Measurements from ENCODE around the gene GH1.

GH1 gene

DNA sequence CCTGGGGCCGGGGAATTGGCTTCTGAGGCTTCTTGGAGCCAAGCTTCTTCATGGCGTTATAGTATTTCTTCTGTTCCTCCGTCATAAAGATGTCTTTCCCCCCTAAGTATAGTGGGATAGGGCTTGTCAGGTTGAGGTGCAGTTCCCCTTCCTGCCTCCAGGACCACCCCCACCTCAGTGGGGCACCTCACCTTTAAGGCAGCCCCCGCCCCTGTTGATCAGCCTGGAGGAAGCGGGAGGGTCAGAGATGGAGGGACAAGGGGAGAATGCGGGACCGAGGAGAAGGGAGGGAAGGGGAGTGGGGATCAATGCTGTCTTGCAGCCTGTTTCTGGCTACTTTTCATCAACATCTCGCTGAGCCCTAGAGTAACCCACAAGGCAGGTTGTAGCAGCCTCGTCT is 25.1 kb upstream of the GH1 start:
- no peak for TF ChIP-seq CTCF (IDR thresholded peaks at IDR 0.05; ENCODE audit: low read depth, low read length, missing control alignments)
- DNase-seq (ENCODE audit: extremely low read depth, low read depth), result no peak
- no peak overlapping the region for H3K4me3 ChIP-seq (replicated peaks; ENCODE audit: low read depth, low read length)

- no peak for TF ChIP-seq CTCF (IDR thresholded peaks at IDR 0.05; ENCODE audit: low read depth, low read length, missing control alignments)
Measured at GRCh38 chr17:63942309-63942985, 23.8 kb upstream of the GH1 start.

GRCh38 chr17:63941751-63942150 is 23.1 kb upstream of the GH1 start:
- no peak for DNase-seq (ENCODE audit: extremely low read depth, low read depth)
- no peak overlapping the region for H3K4me3 ChIP-seq (replicated peaks; ENCODE audit: low read depth, low read length)
- no peak for TF ChIP-seq CTCF (IDR thresholded peaks at IDR 0.05; ENCODE audit: low read depth, low read length, missing control alignments)

More at GRCh38 chr17:63942309-63942985, 23.8 kb upstream of the GH1 start:
- no peak for DNase-seq (ENCODE audit: extremely low read depth, low read depth)
- no peak overlapping the region for H3K4me3 ChIP-seq (replicated peaks; ENCODE audit: low read depth, low read length)

- no peak overlapping the region for H3K4me3 ChIP-seq (replicated peaks; ENCODE audit: low read depth, low read length)
- DNase-seq (ENCODE audit: extremely low read depth, low read depth), result no peak
- TF ChIP-seq CTCF (IDR thresholded peaks at IDR 0.05; ENCODE audit: low read depth, low read length, missing control alignments), result no peak
Measured at GRCh38 chr17:63941162-63941561, 22.5 kb upstream of the GH1 start.

DNA sequence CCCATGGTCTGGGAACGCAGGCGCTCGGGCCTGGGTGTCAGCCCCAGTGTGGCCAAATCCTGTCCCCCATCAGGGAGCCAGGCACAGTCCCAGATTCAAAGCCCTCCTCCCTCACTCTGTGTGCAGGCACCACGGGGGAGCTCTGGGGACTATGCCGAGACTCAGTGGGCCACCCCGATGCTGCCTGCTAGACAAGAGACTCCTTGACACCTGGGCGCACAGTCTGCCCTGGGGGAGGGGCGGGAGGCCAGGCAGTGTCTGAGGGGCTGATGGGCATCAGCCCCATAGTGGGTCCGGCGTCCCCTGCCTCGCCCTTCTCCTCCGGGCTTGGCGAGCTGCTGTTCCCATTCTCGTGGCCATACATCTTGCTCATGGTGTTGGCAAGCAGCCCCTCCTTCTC is 21.9 kb upstream of the GH1 start:
- no peak for DNase-seq (ENCODE audit: extremely low read depth, low read depth)
- no peak for TF ChIP-seq CTCF (IDR thresholded peaks at IDR 0.05; ENCODE audit: low read depth, low read length, missing control alignments)
- H3K4me3 ChIP-seq (replicated peaks; ENCODE audit: low read depth, low read length), result no peak overlapping the region

- H3K4me3 ChIP-seq (replicated peaks; ENCODE audit: low read depth, low read length), result no peak overlapping the region
- DNase-seq (ENCODE audit: extremely low read depth, low read depth), result no peak
- no peak for TF ChIP-seq CTCF (IDR thresholded peaks at IDR 0.05; ENCODE audit: low read depth, low read length, missing control alignments)
Measured at GRCh38 chr17:63939884-63940283, 21.2 kb upstream of the GH1 start.

- no peak for TF ChIP-seq CTCF (IDR thresholded peaks at IDR 0.05; ENCODE audit: low read depth, low read length, missing control alignments)
- no peak overlapping the region for H3K4me3 ChIP-seq (replicated peaks; ENCODE audit: low read depth, low read length)
- no peak for DNase-seq (ENCODE audit: extremely low read depth, low read depth)
Measured at GRCh38 chr17:63939401-63939800, 20.8 kb upstream of the GH1 start.

All from HFF-Myc (cell line).